GM15510 (cell line): Measurements from ENCODE around the gene OR8K1.

Experiments
- POLR2A ChIP-seq: IDR thresholded peaks from 3 replicates; pipeline ENCODE4 v1.6.1; 2011; ENCODE audit warnings: borderline replicate concordance; ENCODE audit not compliant: insufficient read length; ENCODE audit errors: extremely low read depth

OR8K1 gene

DNA sequence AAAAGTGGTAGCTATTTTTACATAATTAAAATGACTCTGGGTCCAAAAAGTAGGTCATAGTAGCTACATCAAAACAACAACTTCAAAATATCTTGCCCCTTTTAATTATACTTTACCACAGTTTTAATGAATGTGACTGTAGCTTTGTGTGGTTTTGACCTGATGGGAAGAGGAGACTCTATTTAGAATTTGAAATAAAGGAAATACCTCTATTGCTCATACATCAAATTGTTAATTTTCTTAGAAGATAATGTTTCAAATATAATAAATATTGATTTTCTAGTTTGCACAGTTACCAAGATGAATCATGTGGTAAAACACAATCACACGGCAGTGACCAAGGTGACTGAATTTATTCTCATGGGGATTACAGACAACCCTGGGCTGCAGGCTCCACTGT lies at the start of gene OR8K1:
OR8K1 (plus strand) TSS at position 301 of the 400 bp plus-strand sequence; CDS start at position 301, 0 bp downstream.
- TF ChIP-seq POLR2A: no peak

DNA sequence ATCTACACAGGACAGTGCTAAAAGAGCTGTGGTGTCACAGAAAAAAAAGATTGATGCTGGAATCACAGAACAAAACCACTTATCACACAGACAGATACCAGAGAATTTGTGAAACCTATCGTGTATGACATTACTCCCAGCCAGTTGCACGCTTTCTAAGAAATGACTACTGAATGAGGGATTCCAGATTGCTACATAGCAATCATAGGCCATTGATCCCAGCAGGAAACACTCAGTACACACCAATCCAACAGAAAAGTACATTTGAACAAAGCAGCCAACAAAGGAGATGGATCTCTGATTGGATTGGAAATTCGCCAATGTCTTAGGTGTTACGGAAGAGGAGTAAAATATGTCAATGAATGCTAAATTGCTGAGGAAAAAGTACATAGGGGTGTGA lies 48.9 kb upstream of the OR8K1 start:
- TF ChIP-seq POLR2A: no peak

DNA sequence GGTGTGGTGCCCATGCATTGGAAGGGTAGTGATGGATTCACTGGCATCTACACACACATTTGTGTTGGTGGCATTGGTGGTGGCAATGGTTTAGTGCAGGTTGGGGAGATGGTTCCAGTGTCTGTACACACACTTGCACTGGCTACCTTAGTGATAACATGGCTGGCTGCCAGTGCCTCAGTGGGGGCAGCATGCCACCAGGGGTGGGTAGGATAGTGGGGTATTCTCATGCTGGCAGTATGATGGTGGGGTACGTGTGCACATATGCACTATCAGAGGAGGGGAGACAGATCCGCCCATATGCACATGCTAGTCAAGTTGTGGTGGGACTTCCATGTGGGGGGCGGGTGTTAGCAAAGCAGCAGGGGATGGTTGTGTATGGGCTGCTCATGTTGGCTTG lies 38.0 kb upstream of the OR8K1 start:
- no peak for TF ChIP-seq POLR2A

GRCh38 chr11:56314844-56315243 lies 31.0 kb upstream of the OR8K1 start, which contains the start of gene OR8K3:
OR8K3 (plus strand) TSS chr11:56315144; CDS start chr11:56318307, 3,163 bp downstream.
- TF ChIP-seq POLR2A: no peak

DNA sequence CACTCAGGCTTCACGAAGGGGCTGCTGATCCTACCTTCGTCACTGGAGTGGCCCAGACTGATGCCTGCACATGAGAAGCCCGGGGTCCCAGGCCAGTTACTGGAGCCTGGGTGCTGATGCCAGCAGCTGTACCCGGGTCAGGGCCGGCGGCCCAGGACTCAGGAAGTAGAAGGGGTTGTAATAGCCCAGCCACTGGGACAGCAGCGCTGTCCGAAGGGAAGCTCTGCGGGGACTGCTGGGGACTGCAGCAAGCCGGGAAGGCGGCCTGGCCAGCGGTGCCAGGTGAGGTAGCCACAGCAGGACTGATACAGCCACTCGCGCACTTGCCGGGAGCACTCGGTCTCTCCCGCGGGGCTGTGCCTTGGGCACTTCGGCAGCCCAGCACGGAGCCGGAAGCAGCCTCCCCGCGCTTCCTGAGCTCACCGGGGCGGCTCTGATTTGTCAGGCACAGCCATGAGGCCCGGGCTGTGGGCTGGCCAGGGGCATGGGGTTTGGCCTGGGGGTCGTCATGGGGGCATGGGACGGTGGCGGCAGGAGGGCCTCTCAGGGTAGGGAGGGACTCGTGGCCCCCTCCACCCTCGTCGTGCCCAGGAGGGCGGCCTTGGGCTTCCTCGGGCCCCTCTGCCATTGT lies 13.9 kb upstream of the OR8K1 start:
- TF ChIP-seq POLR2A: no peak

- TF ChIP-seq POLR2A: no peak
Measured at GRCh38 chr11:56333156-56333555, 12.7 kb upstream of the OR8K1 start.

- TF ChIP-seq POLR2A: no peak
Measured at GRCh38 chr11:56340289-56340688, 5.5 kb upstream of the OR8K1 start.

DNA sequence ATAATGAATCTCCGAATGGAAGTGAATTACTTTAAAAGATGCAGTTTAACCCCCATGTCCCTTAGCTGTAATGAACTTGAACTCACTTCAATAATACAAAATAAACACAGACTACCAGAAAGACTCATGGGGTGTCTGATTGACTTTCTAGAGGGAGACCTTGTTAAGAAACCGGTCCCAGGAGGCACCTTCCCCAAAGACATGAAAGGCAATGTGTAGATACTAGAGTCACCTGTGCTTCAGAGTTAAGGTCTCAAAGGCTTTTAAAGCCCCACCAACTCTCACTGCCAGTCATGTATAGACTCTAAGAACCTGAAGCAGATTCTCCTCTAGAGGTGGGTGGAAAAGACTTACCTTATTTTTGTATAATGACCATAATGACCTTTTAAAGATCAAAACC lies 8.2 kb downstream of the OR8K1 start, which contains the start of gene OR8J1:
OR8J1 (plus strand) TSS at position 301 of the 400 bp plus-strand sequence. CDS start 5,956 bp downstream, outside the sequence.
- TF ChIP-seq POLR2A: no peak

DNA sequence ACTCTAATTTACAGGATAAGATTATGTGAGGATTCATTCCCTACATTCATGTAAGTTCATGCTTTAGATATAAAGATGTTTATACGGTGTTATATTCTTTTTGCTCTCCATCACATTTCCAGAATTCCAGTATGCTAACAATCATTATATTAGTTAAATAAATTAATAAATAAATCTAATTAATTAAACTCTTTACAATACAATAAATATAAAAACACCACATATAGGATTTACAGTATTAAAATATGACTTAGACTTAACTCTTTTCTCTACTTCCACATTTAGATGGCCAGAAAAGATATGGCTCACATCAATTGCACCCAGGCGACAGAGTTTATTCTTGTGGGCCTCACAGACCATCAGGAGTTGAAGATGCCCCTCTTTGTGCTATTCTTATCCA lies 29.5 kb downstream of the OR8K1 start, which contains the start of gene OR8U1:
OR8U1 (plus strand) TSS at position 301 of the 400 bp plus-strand sequence; CDS start at position 301, 0 bp downstream.
- TF ChIP-seq POLR2A: no peak

DNA sequence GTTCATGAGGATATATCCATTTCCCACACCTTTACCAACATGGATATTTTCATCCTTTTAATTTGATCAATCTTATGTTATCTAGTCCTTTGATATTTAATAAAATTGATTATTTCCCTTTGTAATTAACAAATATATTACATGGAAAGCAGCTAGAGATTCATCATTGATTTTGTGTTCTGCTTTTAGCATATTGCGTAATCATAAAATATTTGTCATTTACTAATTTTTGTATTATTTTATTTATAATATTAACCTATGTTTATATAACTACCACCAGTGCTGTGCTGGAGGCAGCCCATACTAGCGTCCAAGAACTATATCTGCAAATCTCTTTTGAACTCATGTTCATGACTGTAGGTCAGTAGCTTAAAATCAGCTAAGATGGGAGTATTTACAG lies 34.3 kb downstream of the OR8K1 start:
- no peak for TF ChIP-seq POLR2A

GRCh38 chr11:56394381-56394780 lies 48.5 kb downstream of the OR8K1 start:
- no peak for TF ChIP-seq POLR2A

GRCh38 chr11:56396047-56396446 lies 50.2 kb downstream of the OR8K1 start:
- no peak for TF ChIP-seq POLR2A
